GM18499 (cell line): ENCODE data around the gene DOCK9.

ENCODE experiments used
- ATAC-seq: cut with Tn5 transposase; IDR thresholded peaks from one replicate; pipeline ENCODE4 v1.9.1; 2021; ENCODE audit warnings: moderate number of reproducible peaks; ENCODE audit not compliant: insufficient read depth, unreplicated experiment

DOCK9 gene

GRCh38 chr13:98979012-98979660, 1.3 kb upstream of the DOCK9 start:
- ATAC-seq, result no peak

DNA sequence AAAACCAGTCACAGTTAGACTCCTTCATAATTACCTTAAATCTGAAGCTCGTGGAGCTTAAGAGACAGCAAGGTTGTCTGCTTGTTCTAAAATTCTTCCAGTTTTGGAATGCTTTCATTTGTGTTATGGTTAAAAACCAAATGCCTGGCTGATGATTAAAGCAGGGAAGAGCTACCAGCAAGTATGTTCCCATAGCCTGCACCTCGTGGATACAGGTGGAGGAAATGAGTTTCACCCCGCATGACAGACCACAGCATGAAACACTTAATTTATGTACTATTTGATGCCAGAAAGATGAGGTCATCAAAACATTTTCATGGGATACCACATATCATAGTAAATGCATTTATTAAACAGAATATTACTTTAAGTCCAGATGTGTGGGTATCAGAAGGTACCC, 416 bp upstream of the DOCK9 start:
- ATAC-seq, result no peak

- no peak for ATAC-seq
These were observed 923 bp downstream of the DOCK9 start for GRCh38 chr13:98976941-98977340.

DNA sequence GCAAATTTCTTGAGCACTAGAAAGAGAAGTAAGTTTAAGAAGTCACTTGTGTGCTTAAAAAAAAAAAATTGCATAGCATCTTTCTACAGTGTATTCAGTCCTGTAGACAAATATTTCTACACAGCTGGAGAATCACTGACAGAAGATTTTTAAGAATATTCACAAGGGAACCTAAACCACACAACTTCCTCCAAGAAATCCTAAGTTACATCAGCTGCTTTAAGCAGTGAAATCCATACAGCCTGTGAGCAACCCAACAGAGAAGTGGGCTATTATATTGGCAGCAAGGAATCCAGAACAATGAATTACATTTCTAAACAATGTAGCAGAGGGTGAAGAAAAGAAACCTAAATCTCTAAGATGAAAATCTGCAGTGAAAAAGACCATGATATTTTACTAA, 1.5 kb downstream of the DOCK9 start:
- no peak for ATAC-seq

DNA sequence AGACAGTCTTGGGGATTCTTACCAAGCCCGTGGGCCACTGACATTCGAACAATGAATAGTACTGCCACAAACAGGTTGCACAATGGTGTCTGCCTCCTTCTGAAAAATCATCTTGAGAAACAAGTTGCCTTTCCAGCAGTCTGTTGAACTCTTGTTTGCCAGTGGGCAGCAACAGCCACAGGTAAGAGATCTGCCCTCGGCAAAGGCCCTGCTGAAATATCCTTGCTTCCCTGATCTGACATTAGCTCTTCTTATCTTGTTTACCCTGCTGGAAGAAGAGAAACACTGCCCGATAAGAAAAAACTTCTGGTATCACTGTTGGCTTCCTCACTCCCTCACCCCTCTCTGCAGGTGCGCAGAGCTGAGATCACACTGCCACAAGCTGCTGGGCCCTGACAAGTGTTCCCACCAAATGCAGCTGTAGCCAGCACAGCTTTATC, 2.0 kb downstream of the DOCK9 start:
- ATAC-seq, result no peak

GRCh38 chr13:98974053-98974452, 3.8 kb downstream of the DOCK9 start:
- no peak for ATAC-seq

DNA sequence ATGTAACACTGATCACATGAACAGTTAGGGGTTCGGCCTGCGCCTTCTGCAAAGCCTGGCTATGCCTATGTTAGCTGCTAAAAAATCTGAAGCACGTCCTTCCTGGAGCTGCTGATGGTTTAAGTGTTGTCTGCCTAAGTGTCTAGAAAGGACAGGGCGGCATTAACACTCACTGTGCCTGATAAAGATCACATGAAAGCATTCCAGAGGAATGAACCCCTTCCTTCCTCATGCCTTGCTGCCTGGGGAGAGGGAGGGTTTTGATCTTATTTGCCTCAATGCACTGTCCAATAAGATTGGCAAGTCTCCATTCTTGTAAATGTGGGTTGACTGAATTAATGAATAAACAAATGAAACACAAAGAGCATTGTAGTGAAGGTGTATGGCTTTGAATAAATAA, 5.2 kb downstream of the DOCK9 start:
- ATAC-seq, result no peak

- ATAC-seq, result no peak
These were observed 5.8 kb downstream of the DOCK9 start for GRCh38 chr13:98972059-98972458.

- ATAC-seq, result no peak
These were observed 7.5 kb downstream of the DOCK9 start for GRCh38 chr13:98970330-98970729.

DNA sequence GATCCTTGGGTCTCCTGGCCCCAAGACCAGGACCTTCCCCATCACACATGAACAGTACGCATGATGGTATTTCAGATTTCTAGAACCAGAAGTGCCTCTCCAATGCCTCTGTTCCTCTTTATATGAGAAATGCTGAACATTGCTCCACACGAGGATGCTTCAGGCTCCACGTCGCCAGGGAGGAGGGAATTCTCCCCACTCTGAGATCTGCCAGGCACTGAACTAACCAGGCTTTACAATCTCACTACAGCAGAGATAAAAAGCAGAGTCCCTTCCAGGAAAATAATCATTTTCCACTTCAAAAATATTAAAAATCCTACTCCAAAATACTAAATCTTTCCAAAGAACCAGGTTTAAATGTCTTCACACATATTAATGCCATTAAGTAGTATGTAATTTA, 10.4 kb downstream of the DOCK9 start:
- no peak for ATAC-seq

DNA sequence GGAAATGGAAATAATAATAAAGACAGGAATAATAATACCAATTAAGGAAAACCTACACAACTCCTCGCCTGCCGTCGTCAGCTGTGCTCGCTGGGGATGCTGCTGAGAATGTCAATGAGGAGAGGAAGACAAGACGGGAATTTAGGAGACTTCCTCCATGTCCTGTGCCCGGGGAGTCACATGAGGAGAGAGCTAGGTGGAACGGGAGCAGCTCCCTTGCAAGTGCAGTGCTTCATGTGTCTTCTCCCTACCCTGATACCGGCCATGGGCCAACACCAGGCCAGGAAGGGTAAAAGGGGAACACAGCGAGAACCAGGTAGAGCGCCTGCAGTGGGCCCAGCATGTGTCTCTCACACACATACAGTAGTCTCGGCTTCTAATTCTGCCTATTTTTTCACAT, 11.8 kb downstream of the DOCK9 start:
- ATAC-seq, result no peak

DNA sequence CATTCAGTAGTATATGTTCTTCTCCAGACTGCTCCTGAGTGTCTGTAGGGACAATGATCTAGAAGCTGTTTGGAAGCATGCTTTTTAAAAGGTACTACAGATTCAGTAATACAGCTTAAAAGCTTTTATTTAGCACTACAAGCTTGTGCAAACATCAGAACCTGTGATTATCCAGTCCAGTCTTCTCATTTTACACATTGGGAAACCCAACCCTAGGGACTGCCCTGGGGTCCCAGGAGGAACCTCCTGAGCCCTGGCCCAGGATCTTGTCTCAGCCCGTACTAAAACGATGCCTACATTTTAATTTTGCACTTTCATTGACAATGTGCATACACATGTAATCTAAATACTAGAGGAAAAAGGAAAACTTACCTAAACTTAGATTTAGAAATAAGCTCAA, 12.5 kb downstream of the DOCK9 start:
- no peak for ATAC-seq

GRCh38 chr13:98963917-98964316, 13.9 kb downstream of the DOCK9 start:
- no peak for ATAC-seq

GRCh38 chr13:98962901-98963590, 14.8 kb downstream of the DOCK9 start:
- ATAC-seq, result no peak

GRCh38 chr13:98961503-98962105, 16.3 kb downstream of the DOCK9 start:
- ATAC-seq, result no peak

DNA sequence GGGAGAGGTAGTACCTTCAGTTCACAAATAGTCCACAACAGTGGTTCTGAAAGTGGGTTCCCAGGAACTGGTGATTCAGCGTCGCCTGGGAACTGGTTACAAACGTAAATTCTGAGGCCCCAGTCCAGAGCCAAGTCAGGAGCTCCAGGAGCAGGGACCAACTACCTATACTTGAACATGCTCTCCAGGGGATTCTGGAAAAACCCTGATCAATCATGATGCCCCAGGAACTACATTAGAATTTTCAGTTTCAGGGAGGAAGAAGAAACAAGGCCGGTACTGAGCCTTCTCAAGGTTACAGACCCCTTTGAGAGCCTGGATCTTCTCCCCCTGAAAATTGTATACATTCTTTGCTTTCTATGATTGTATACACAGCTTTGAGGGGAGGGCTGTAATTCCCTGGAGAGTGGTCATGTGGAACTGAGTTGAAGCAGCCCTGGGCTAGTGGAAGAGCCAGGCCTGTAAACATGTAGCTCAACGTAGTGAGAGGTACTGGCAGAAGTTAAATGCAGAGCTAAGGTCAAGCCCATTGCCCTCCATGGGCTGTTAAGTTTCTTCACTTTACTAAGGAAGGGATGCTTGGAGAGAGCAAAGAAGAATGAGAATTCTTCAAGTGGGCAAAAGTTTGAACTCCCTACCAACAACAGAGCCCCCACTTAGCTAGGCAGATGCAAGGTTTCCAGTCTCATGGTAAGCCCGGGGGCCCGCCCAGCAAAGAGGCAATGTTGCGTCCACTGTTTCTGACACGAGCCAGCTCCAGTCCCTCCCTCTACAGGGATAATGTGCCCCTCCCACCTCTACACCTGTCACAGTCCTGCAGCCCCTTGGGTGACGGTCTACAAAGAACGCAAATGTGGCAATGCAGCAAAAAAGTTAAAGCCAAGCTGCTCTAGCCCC, 17.0 kb downstream of the DOCK9 start:
- no peak for ATAC-seq

GRCh38 chr13:98959786-98960605, 17.9 kb downstream of the DOCK9 start:
- no peak for ATAC-seq

DNA sequence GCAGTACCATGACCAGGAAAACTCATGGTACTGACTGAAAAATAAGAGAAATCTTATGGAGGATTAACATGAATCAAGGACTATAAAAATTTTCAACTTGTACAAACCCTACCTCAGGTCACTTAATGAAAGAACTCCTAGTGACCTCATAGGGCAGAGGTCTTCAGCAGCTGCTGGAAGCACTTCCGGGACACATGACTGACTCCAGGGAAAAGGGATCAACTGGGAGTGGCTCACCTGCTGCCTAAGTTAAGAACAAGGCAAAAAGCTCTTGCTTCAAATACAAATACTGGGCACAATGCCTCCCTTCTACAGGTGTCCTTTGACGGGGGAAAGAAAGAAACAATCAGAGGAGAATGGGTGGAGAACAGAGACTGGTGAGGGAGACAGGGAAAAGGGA, 18.6 kb downstream of the DOCK9 start:
- no peak for ATAC-seq

DNA sequence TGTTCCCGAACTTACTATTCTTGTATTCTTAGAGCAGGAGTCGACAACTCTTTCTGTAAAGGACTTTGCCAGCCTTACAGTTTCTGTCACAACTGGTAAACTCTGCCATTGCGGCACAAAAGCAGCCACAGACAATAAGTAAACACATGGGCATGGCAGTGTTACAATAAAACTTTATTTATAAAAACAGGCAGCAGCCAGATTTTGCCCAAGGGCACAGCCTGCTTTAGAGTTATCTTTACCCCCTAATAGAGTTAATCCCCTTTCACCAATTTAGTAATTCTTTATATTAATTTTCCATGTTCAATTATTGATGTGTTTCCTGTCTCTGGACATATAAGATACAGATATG, 19.4 kb downstream of the DOCK9 start:
- ATAC-seq, result no peak
